Coronary artery (tissue), 2 donors: ENCODE results near the gene FUT1.
A peak's percentile ranks its signal among the peaks of the same experiment; 100 is the strongest.

Experiments
- DNase-seq: peaks from one replicate; pipeline ENCODE4 v3.0.0-alpha.2; 2017; ENCODE audit warnings: low spot score
- H3K27ac ChIP-seq, 2 donors: fragments of 200-600 bp; sonication (generic); one replicate each; pipeline ENCODE4 v1.5.1; 2016 to 2019
- H3K4me3 ChIP-seq: fragments of 200-600 bp; sonication (generic); 2 replicates; pipeline ENCODE4 v1.5.1; 2016; ENCODE audit warnings: mild to moderate bottlenecking, moderate library complexity
- CTCF ChIP-seq: fragments of 200-600 bp; sonication (generic); IDR thresholded peaks from one replicate; pipeline ENCODE4 v1.5.1; 2019; ENCODE audit warnings: antibody characterized with exemption

The FUT1 gene

GRCh38 chr19:48738557-48739403 lies 13.7 kb downstream of the FUT1 start:
- Histone ChIP-seq H3K4me3 (peak overlapping the region; percentile 75), H3K27ac (peak overlapping the region in 1 of 2 donors; percentile 62)
- TF ChIP-seq CTCF: peak; percentile 15
- DNase-seq: peak; percentile 88

GRCh38 chr19:48737360-48737998 lies 15.0 kb downstream of the FUT1 start:
- no peak overlapping the region for H3K4me3 ChIP-seq
- no peak for DNase-seq
- no peak for TF ChIP-seq CTCF
- H3K27ac ChIP-seq: no peak overlapping the region

DNA sequence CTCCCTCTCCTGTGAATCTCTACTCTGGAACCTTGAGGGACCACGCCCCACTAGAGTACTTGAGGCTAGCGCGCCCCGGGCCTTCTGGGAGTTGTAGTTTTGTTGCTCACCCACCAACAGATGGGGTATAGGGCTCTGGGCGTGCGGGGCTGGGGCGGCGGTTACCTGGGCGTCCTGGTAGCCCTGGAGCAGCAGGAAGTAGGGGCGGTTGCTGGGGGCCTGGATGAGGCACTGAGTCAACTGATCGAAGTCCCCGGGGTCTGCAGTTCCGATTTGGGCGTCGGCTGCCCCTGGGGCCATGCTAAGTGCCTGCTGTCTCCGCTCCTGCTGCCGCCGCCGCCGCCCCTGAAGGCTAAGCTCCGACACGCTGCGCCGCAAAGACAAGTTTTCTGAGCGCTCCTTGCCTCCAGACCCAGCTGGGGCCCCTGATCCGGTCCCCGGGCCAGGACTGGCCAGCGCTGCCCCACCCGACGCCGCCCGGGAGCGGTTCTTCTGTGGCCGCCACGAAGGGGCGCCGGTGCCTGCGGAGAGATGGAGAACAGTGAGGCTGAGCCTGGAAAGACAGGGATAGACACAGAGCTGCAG lies 17.3 kb downstream of the FUT1 start:
- Histone ChIP-seq H3K4me3 (no peak overlapping the region), H3K27ac (no peak overlapping the region)
- TF ChIP-seq CTCF: no peak
- DNase-seq: no peak

GRCh38 chr19:48734625-48735024 lies 17.8 kb downstream of the FUT1 start:
- H3K27ac ChIP-seq: no peak overlapping the region
- no peak for TF ChIP-seq CTCF
- DNase-seq: no peak
- H3K4me3 ChIP-seq: no peak overlapping the region

GRCh38 chr19:48731452-48731851 lies 21.0 kb downstream of the FUT1 start:
- no peak for DNase-seq
- Histone ChIP-seq H3K27ac (no peak overlapping the region), H3K4me3 (no peak overlapping the region)
- no peak for TF ChIP-seq CTCF

GRCh38 chr19:48728911-48729664 lies 23.4 kb downstream of the FUT1 start:
- Histone ChIP-seq H3K4me3 (no peak overlapping the region), H3K27ac (no peak overlapping the region)
- DNase-seq: no peak
- no peak for TF ChIP-seq CTCF
